Spleen (tissue), 11 donors: ENCODE measurements around the gene ENO4. TPM values are rescaled to one million over a fixed set of nuclear protein-coding genes. Genes with fewer than 3 reads are reported as not detected.

Source experiments
- DNase-seq: peaks from one replicate; pipeline ENCODE4 v3.0.0-alpha.2; 2020
- H3K27ac ChIP-seq, 8 donors: fragments of 200-600 bp; sonication (generic) in 7 of 8; 1 replicate in 4 of 8; 2 replicates in 4 of 8; pipeline versions ENCODE4 v1.5.0 to v1.8.0; 2016 to 2021; ENCODE audit warnings: inconsistent platforms in 4 of 8, mild to moderate bottlenecking in 4 of 8, moderate library complexity in 1 of 8
- H3K27me3 ChIP-seq, 7 donors: fragments of 200-600 bp; sonication (generic) in 6 of 7; replicated peaks in 1 of 7; 1 replicate in 4 of 7; 2 replicates in 3 of 7; pipeline versions ENCODE4 v1.5.0 to v1.8.0; 2016 to 2021; ENCODE audit warnings: inconsistent platforms in 3 of 7, mild to moderate bottlenecking in 1 of 7
- H3K36me3 ChIP-seq, 6 donors: fragments of 200-600 bp; sonication (generic) in 5 of 6; 1 replicate in 4 of 6; 2 replicates in 2 of 6; pipeline versions ENCODE4 v1.5.0 to v1.8.0; 2016 to 2021; ENCODE audit warnings: inconsistent platforms in 2 of 6
- H3K4me1 ChIP-seq, 6 donors: fragments of 200-600 bp; sonication (generic) in 5 of 6; 1 replicate in 3 of 6; 2 replicates in 3 of 6; pipeline versions ENCODE4 v1.5.0 to v1.8.0; 2016 to 2021; ENCODE audit warnings: inconsistent platforms in 3 of 6
- H3K4me3 ChIP-seq, 8 donors: fragments of 200-600 bp; sonication (generic) in 7 of 8; 1 replicate in 4 of 8; 2 replicates in 4 of 8; pipeline versions ENCODE4 v1.5.0 to v1.8.0; 2016 to 2021; ENCODE audit warnings: inconsistent platforms in 4 of 8, mild to moderate bottlenecking in 4 of 8, moderate library complexity in 2 of 8
- H3K9me3 ChIP-seq, 8 donors: fragments of 200-600 bp; sonication (generic) in 7 of 8; 1 replicate in 4 of 8; 2 replicates in 4 of 8; pipeline versions ENCODE4 v1.5.0 to v1.8.0; 2016 to 2021; ENCODE audit warnings: inconsistent platforms in 4 of 8
- POLR2A ChIP-seq, 3 donors: fragments of 450-650 bp; IDR thresholded peaks; one replicate each; pipeline ENCODE4 v1.5.1; 2017; ENCODE audit warnings: antibody characterized with exemption in 3 of 3, mild to moderate bottlenecking in 1 of 3
- POLR2AphosphoS5 ChIP-seq, 3 donors: sonication (generic); formaldehyde crosslinking; IDR thresholded peaks; one replicate each; pipeline ENCODE4 v1.5.1; 2017; ENCODE audit warnings: antibody characterized with exemption in 3 of 3
- WGBS, 5 donors: extraction: QIAGEN DNeasy Blood & Tissue Kit in 3 of 5; methylation state at CpG; one replicate each; pipeline versions ENCODE4 v1.1.5 to v1.1.7; 2013 to 2018; 5-methylcytosine and 5-hydroxymethylcytosine counted together
- intact Hi-C: fragments of 100-400 bp; cut with DNase I; formaldehyde crosslinking; loops from one replicate; pipeline ENCODE4 v1.15.0; 2023; ENCODE audit warnings: low total_unique reads
- polyA plus RNA-seq, 3 donors: library from polyadenylated mRNA; stranded (reverse); fragments of 200-250 nt; gene quantifications; one replicate each; pipeline ENCODE4 v1.2.1, GENCODE V29; 2013
- total RNA-seq, 7 donors: library from RNA; depleted of rRNA in 3 of 7; stranded (reverse); fragments of >200 nt in 3 of 7; fragmentation: NEBNext Ultra II Directional in 4 of 7; extraction: Animal tissue kit (Norgen Biotek cat#: 25700) in 4 of 7; gene quantifications; one replicate each; pipeline versions ENCODE4 v1.1.0 to v1.2.1, GENCODE V29; 2016 to 2021
- TF ChIP-seq, protein P1 (sequence below), 11 experiments: fragments of 200-600 bp in 7 of 11; fragments of 450-650 bp in 4 of 11; sonication (generic) in 4 of 11; IDR thresholded peaks in 8 of 11; conservative IDR thresholded peaks in 3 of 11; 1 replicate in 7 of 11; 2 replicates in 4 of 11; pipeline versions ENCODE4 v1.4.0 to v1.8.0; 2016 to 2021; ENCODE audit warnings: antibody characterized with exemption in 11 of 11, inconsistent platforms in 4 of 11, mild to moderate bottlenecking in 1 of 11
- donor health status: healthy with polysubstance abuse.
- donor health status: DM: no; HTN: no; CAD: no; lungs with moderate emphysema.
- donor health status: DM: no; HTN: no; CAD: no.
- donor health status: Bipolar disorder and iron deficiency.
- donor health status: healthy.
- donor health status: DM: no; HTN: no; CAD: no.
- donor health status: DM: yes; HTN: yes; CAD: no.

Gene ENO4
- total and polyA plus RNA-seq, 10 donors: 0.03 to 0.09 TPM; not detected in 8

DNA sequence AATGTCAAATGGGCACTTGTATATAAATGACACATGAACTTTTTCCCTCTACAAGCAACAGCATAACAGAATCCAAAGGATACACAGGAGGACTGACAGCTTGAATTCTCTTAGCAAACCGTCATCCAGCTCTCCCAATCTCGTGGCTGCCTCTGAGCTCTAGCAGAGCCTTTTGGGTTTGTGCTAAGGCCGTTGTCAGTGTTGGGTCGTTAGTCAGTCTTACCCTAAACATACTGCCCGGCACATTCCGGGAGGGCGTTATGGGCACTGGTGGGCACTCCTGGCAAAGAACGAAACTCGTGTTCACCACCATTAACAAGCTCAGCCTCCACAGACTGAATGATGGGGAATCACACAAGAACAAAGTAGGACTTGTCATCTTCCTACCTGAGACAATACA is 19.6 kb upstream of the ENO4 start:
- H3K4me3 ChIP-seq: no peak overlapping the region
- peaks cover 0 to 4% (median 0%) of the 10 kb centered on the region in 6 donors for H3K36me3 ChIP-seq
- H3K4me1 ChIP-seq: no peaks in the 10 kb centered on the region
- DNase-seq: no peak
- H3K9me3 ChIP-seq: no peaks in the 10 kb centered on the region
- no peak overlapping the region for H3K27ac ChIP-seq
- WGBS, 5 donors: 87 to 94% (median 90%) methylated on average over 7 to 9 of the region's 9 CpGs
- H3K27me3 ChIP-seq: no peaks in the 10 kb centered on the region
- intact Hi-C loops: no loop called here
- no peak for TF ChIP-seq POLR2A (IDR thresholded peaks at IDR 0.05)
- TF ChIP-seq POLR2AphosphoS5 (IDR thresholded peaks at IDR 0.05): no peak
- TF ChIP-seq, protein P1, sequence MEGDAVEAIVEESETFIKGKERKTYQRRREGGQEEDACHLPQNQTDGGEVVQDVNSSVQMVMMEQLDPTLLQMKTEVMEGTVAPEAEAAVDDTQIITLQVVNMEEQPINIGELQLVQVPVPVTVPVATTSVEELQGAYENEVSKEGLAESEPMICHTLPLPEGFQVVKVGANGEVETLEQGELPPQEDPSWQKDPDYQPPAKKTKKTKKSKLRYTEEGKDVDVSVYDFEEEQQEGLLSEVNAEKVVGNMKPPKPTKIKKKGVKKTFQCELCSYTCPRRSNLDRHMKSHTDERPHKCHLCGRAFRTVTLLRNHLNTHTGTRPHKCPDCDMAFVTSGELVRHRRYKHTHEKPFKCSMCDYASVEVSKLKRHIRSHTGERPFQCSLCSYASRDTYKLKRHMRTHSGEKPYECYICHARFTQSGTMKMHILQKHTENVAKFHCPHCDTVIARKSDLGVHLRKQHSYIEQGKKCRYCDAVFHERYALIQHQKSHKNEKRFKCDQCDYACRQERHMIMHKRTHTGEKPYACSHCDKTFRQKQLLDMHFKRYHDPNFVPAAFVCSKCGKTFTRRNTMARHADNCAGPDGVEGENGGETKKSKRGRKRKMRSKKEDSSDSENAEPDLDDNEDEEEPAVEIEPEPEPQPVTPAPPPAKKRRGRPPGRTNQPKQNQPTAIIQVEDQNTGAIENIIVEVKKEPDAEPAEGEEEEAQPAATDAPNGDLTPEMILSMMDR (IDR thresholded peaks at IDR 0.05 in 8 of 11, conservative IDR thresholded peaks at IDR 0.05 in 3 of 11): no peak

DNA sequence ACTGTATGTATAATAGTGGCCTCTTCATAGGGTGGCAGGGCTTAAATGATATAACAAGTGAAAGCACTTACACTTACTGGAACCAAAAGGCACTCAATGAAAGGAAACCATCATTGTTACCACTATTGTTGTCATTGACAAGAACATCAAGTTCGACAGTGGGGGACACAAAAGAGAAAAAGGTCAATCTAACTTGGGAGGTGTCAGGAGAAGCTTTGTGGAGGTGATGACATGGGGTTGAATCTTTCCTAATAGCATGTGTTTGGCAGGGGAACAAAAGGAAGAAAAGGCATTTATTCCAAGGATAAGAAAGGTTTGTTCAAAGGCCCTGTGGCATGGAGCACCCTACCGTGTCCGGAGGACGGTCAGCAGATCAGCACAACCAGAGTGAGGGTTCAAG is 18.2 kb upstream of the ENO4 start:
- Histone ChIP-seq H3K4me1 (no peaks in the 10 kb centered on the region), H3K9me3 (no peaks in the 10 kb centered on the region), H3K36me3 (peaks cover 0 to 4% (median 0%) of the 10 kb centered on the region in 6 donors), H3K27me3 (peaks cover 0 to 12% (median 0%) of the 10 kb centered on the region in 7 donors), H3K4me3 (no peak overlapping the region), H3K27ac (no peak overlapping the region)
- 89 to 95% (median 90%) methylated on average over 4 of the region's 4 CpGs for WGBS, 5 donors
- intact Hi-C loops: no loop called here
- no peak for DNase-seq
- TF ChIP-seq, protein P1 (IDR thresholded peaks at IDR 0.05 in 8 of 11, conservative IDR thresholded peaks at IDR 0.05 in 3 of 11): no peak
- no peak for TF ChIP-seq POLR2A (IDR thresholded peaks at IDR 0.05)

DNA sequence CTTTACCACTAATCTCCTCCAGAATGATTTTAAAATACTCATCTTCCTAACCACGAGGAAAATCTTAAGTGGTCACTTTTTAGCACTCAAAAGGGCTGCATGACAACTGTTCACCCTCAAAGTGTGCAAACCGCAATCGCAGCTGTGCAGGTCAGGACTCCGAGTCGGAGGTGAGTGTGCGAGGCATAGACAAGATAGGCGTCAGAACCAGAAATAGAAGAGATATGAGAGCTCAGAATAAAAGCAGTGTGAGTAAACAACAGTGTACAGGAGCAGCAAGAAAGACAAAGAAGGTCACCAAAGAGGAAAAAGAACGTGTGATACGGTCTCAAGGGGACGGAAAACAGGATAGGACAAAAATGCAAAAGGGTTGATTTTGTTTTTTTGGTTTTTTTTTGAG is 17.5 kb upstream of the ENO4 start:
- Histone ChIP-seq H3K27ac (no peak overlapping the region), H3K36me3 (peaks cover 0 to 4% (median 0%) of the 10 kb centered on the region in 6 donors), H3K4me1 (no peaks in the 10 kb centered on the region), H3K4me3 (no peak overlapping the region), H3K9me3 (no peaks in the 10 kb centered on the region), H3K27me3 (peaks cover 0 to 15% (median 0%) of the 10 kb centered on the region in 7 donors)
- TF ChIP-seq, protein P1 (IDR thresholded peaks at IDR 0.05 in 8 of 11, conservative IDR thresholded peaks at IDR 0.05 in 3 of 11): no peak
- TF ChIP-seq POLR2AphosphoS5 (IDR thresholded peaks at IDR 0.05): no peak
- no peak for TF ChIP-seq POLR2A (IDR thresholded peaks at IDR 0.05)
- 68 to 86% (median 82%) methylated on average over 10 of the region's 10 CpGs for WGBS, 5 donors
- no peak for DNase-seq
- intact Hi-C loops: no loop called here

DNA sequence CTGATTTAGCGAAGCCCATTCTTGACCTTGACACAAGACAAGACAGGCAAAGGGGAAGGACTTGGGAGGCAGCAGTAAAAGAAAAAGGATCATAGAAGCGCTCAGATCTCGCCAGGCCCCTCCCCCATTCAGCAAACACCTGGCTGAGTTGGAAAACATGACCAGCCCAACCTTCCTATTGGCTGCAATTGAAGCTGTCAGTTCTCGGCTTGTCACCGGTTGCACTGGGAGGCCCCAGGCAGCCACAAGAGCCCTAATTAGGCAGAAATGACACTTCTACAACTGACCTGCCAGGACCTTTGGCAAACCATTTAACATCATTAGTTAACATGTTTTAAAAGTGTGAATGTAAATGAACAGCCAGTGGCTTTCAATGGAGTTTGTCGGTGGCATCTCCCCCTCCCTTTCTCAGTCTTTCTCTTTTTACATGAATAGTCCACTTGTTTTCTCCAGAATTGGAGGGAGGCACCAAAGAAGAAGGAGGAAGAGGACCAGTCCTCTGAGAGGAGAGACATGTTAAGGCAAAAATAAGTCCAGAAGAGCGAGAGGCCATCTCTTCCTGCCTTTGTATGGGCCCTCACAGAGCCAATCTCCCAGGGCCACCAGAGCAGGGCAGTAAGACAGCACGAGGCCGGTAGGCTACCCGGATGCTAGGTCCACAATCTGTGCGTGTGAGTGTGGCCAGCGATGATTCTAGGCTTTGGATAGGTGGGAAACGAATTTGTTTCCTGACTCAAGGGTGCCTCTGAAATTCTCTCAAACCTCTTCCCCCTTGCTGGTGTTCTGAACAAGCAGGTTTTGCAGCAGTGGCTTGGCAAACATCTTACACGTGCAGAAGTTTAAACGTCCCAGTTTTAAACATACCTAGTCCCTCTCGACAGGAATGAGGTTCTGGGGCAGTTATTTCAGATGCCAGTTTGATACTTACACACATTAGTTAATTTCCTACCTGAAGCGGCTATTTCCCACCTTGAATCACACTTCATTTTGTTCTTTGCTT is 15.0 kb upstream of the ENO4 start:
- H3K4me1 ChIP-seq: no peaks in the 10 kb centered on the region
- H3K9me3 ChIP-seq: no peaks in the 10 kb centered on the region
- TF ChIP-seq POLR2A (IDR thresholded peaks at IDR 0.05) (no peak), POLR2AphosphoS5 (IDR thresholded peaks at IDR 0.05) (no peak)
- TF ChIP-seq, protein P1 (IDR thresholded peaks at IDR 0.05 in 8 of 11, conservative IDR thresholded peaks at IDR 0.05 in 3 of 11): no peak
- H3K27me3 ChIP-seq: peaks cover 0 to 15% (median 0%) of the 10 kb centered on the region in 7 donors
- no peak overlapping the region for H3K27ac ChIP-seq
- no peak for DNase-seq
- 72 to 85% (median 78%) methylated on average over 17 of the region's 17 CpGs for WGBS, 5 donors
- no peak overlapping the region for H3K4me3 ChIP-seq
- intact Hi-C loops: no loop called here
- peaks cover 0 to 4% (median 0%) of the 10 kb centered on the region in 6 donors for H3K36me3 ChIP-seq
